ENCODE data around the gene CDK10. TPM values are rescaled to one million over a fixed set of nuclear protein-coding genes. Genes with fewer than 3 reads are reported as not detected.

Gene CDK10
- total RNA-seq, 2 donors from 2014 or later: 47.5 to 105 TPM

DNA sequence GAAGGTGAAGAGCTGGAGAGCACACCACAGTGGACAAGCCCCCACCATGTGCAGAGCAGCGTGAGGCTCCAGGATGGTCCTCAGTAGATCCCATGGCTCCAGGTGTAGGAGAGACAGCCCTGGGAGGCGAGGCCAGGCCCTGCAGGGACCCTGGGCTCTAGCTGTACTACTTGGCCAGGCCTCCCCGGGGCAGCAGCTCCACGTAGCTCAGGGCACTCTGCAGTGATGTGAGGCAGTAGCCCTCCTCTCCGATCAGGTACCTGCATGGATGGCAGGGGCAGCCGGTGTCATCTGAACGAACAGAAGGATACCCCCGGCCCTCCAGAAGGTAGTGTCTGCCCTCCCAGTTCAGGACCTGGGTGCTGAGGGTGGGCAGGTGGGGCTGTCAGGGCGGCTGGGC lies 21.2 kb downstream of the CDK10 start:
- ATAC-seq (no peak), DNase-seq (no peak)
- Histone ChIP-seq H3K9me3 (no peaks in the 10 kb centered on the region), H3K27ac (no peak overlapping the region), H3K36me3 (replicated peaks in 1 of 2; ENCODE audit: insufficient read depth in 1 of 2, low read depth in 2 of 2) (no peaks in the 10 kb centered on the region), H3K4me1 (peaks cover 21% of the 10 kb centered on the region), H3K4me3 (no peak overlapping the region), H3K27me3 (no peaks in the 10 kb centered on the region)
- intact Hi-C loops (cut with DNase I): loop anchor here (5.0 kb wide), 1 partner anchor 85 kb away; no protein-coding TSS in a partner anchor
- TF ChIP-seq, protein P1, sequence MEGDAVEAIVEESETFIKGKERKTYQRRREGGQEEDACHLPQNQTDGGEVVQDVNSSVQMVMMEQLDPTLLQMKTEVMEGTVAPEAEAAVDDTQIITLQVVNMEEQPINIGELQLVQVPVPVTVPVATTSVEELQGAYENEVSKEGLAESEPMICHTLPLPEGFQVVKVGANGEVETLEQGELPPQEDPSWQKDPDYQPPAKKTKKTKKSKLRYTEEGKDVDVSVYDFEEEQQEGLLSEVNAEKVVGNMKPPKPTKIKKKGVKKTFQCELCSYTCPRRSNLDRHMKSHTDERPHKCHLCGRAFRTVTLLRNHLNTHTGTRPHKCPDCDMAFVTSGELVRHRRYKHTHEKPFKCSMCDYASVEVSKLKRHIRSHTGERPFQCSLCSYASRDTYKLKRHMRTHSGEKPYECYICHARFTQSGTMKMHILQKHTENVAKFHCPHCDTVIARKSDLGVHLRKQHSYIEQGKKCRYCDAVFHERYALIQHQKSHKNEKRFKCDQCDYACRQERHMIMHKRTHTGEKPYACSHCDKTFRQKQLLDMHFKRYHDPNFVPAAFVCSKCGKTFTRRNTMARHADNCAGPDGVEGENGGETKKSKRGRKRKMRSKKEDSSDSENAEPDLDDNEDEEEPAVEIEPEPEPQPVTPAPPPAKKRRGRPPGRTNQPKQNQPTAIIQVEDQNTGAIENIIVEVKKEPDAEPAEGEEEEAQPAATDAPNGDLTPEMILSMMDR (IDR thresholded peaks at IDR 0.05): no peak
- TF ChIP-seq POLR2A (IDR thresholded peaks at IDR 0.05): no peak
- WGBS, 2 donors: 96% methylated on average over 9 of the region's 9 CpGs; no CpG with 5 or more reads in 1 of the 2 donors

DNA sequence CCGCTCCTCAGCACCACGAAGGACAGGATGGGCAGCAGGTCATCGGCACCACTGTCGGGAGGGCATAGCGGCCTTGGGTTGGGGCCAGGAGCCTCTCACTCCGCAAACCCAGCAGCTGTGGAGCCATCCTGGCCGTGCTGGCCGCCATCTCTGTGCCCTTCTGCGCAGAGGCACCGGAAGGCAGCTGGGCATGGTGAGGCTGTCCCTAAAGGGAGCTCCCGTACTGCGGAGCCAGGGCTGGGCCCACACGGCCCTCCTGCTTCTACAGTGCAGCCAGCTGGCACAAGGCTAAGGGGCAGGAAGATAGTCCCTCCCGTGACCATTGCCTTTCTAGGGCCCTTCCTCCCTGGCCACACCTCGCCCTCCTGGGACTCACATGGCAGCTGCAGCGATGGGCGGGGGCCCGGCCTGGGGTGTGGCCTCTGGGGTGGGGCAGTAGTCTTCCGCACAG lies 22.0 kb downstream of the CDK10 start:
- ATAC-seq (no peak), DNase-seq (no peak)
- 80% methylated on average over 4 of the region's 19 CpGs; no CpG with 5 or more reads in 1 of the 2 donors for WGBS, 2 donors

DNA sequence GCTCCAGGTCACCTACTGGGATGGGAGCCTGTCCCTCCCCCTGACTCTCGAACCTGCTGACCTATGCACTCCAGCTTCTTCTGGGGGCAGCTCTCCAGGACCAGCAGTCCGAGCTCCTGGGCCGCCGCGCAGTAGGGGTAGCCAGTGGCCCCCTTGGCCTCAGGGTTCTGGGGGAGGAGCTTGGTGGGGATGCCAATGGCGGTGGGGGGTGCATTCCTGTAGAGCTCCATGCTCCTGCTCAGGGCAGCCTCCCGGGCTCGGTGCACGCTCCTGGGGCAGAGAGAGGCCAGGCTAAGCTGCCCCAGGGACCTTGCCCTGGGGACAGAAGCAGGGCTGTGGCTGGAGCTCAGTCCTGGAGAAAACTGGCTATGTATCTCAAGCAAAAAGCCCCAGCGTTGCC lies 22.7 kb downstream of the CDK10 start:
- no peak for ATAC-seq
- no peak for TF ChIP-seq POLR2A (IDR thresholded peaks at IDR 0.05)
- TF ChIP-seq, protein P1 (IDR thresholded peaks at IDR 0.05): no peak
- no peaks in the 10 kb centered on the region for H3K36me3 ChIP-seq (replicated peaks in 1 of 2; ENCODE audit: insufficient read depth in 1 of 2, low read depth in 2 of 2)
- no peak for DNase-seq
- no peaks in the 10 kb centered on the region for H3K27me3 ChIP-seq
- no peaks in the 10 kb centered on the region for H3K9me3 ChIP-seq
- peaks cover 21% of the 10 kb centered on the region for H3K4me1 ChIP-seq
- 88 to 90% methylated on average over 8 to 10 of the region's 10 CpGs for WGBS, 2 donors
- H3K27ac ChIP-seq: no peak overlapping the region
- H3K4me3 ChIP-seq: no peak overlapping the region
- intact Hi-C loops (cut with DNase I): loop anchor here (5.0 kb wide), 1 partner anchor 83 kb away; no protein-coding TSS in a partner anchor

More for the DNA sequence above, 22.0 kb downstream of the CDK10 start:
- Histone ChIP-seq H3K9me3 (no peaks in the 10 kb centered on the region), H3K36me3 (replicated peaks in 1 of 2; ENCODE audit: insufficient read depth in 1 of 2, low read depth in 2 of 2) (no peaks in the 10 kb centered on the region), H3K4me3 (no peak overlapping the region), H3K4me1 (peaks cover 21% of the 10 kb centered on the region), H3K27ac (no peak overlapping the region), H3K27me3 (no peaks in the 10 kb centered on the region)
- TF ChIP-seq, protein P1 (IDR thresholded peaks at IDR 0.05): no peak
- intact Hi-C loops (cut with DNase I): loop anchor here (5.0 kb wide), 1 partner anchor 84 kb away; no protein-coding TSS in a partner anchor

DNA sequence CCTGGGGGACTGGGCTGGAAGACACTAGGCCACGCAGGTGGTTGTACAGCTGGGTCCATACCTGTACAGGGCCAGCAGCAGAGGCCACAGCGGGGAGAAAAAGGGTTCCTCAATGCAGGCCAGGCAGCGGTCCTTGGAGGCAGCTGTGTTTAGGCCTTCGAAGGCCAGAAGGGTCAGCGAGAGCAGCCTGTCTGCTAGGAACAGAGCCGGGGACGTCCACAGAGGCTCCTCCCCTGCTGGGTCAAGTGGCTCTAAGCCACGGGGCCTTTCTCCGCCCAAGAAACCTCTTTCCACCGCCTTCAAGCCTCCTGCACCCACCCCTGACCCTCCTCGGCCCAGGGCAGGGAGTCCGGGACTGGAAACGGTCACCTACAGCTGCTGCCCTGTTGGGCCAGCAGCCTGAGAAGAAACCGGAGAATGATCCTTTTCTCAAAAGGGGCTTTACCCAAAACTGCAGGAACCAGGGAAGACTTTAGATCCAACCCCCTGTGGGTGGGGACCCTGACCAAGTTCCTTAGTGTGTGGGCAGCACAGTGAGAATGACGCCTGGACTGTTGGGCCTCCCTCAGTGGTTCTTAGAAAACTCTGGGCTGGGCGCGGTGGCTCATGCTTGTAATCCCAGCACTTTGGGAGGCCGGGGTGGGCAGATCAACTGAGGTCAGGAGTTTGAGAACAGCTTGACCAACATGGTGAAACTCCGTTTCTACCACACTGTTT lies 23.4 kb downstream of the CDK10 start:
- no peak for DNase-seq
- Histone ChIP-seq H3K27ac (no peak overlapping the region), H3K4me3 (no peak overlapping the region), H3K4me1 (peaks cover 21% of the 10 kb centered on the region), H3K27me3 (no peaks in the 10 kb centered on the region), H3K36me3 (replicated peaks in 1 of 2; ENCODE audit: insufficient read depth in 1 of 2, low read depth in 2 of 2) (no peaks in the 10 kb centered on the region), H3K9me3 (no peaks in the 10 kb centered on the region)
- intact Hi-C loops (cut with DNase I): loop anchor here (5.0 kb wide), 1 partner anchor 82 kb away; no protein-coding TSS in a partner anchor
- 86 to 89% methylated on average over 13 to 19 of the region's 19 CpGs for WGBS, 2 donors
- ATAC-seq: no peak
- TF ChIP-seq, protein P1 (IDR thresholded peaks at IDR 0.05): no peak
- TF ChIP-seq POLR2A (IDR thresholded peaks at IDR 0.05): no peak
